MG63 (cell line): ENCODE measurements around the gene HERC6. TPM values are rescaled to one million over a fixed set of nuclear protein-coding genes. Genes with fewer than 3 reads are reported as not detected.
"Not testable (repeated sequence)": the region's sequence is repeated elsewhere in the genome, so short reads cannot be mapped to it uniquely, and the experiment has no call there.

Experiments
- DNase-seq: peaks from one replicate; pipeline ENCODE4 v3.0.0-alpha.2; 2020
- H3K27me3 ChIP-seq: fragments of 250-450 bp; sonication (Bioruptor Pico); 2 replicates; pipeline ENCODE4 v1.5.1; 2020; ENCODE audit warnings: mild to moderate bottlenecking, moderate library complexity
- H3K36me3 ChIP-seq: fragments of 250-450 bp; sonication (Bioruptor Pico); 2 replicates; pipeline ENCODE4 v1.5.1; 2020; ENCODE audit warnings: mild to moderate bottlenecking, moderate library complexity
- H3K4me3 ChIP-seq: fragments of 250-450 bp; sonication (Bioruptor Pico); 2 replicates; pipeline ENCODE4 v1.5.1; 2020; ENCODE audit warnings: mild to moderate bottlenecking, moderate library complexity
- H3K9me3 ChIP-seq: fragments of 250-450 bp; sonication (Bioruptor Pico); 2 replicates; pipeline ENCODE4 v1.5.1; 2020; ENCODE audit warnings: mild to moderate bottlenecking, moderate library complexity
- total RNA-seq: library from RNA; depleted of rRNA; stranded (reverse); fragments of >200 nt; shearing (Covaris generic); gene quantifications from 2 replicates; pipeline ENCODE4 v1.2.3, GENCODE V29; 2014; ENCODE audit warnings: low replicate concordance

HERC6 gene
- total RNA-seq, 1 experiment from 2014 or later: 5.8 TPM

DNA sequence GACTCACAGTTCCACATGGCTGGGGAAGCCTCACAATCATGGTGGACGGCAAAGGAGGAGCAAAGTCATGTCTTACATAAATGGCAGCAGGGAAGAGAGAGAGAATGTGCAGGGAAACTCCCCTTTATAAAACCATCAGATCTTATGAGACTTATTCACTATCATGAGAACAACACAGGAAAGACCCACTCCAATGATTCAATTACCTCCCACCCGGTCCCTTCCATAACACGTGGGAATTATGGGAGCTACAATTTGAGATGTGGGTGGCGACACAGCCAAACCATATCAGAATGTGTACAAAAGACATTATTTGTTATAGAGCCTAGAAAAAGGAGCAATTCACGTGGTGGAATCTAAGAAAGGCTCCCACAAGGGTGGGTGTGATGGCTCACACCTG, 10.8 kb upstream of the HERC6 start:
- DNase-seq: no peak
- H3K36me3 ChIP-seq: no peaks in the 10 kb centered on the region
- H3K27me3 ChIP-seq: no peaks in the 10 kb centered on the region
- no peaks in the 10 kb centered on the region for H3K9me3 ChIP-seq
- no peak overlapping the region for H3K4me3 ChIP-seq

DNA sequence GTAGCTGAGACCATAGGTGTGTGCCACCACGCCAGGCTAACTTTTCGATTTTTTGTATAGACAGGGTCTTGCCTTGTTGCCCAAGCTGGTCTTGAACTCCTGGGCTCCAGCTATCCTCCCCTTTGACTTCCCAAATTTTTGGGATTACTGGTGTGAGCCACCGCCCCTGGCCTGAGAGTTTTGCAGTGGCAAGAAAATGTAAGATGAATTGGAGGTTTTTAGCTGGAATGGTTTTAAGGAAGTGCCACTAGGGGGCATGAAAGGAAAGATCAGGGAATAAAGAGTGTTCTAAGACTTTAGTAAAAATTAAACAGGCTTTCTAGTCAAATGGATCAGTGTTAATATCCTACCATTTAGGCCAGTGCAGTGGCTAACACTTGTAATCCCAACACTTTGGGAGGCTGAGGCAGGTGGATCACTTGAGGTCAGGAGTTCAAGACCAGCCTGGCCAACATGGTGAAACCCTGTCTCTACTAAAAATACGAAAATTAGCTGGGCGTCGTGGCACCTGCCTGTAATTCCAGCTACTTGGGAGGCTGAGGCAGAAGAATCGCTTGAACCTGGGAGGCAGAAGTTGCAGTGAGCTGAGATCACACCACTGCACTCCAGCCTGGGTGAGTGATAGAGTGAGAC, 9.4 kb upstream of the HERC6 start:
- not testable (repeated sequence) for H3K9me3 ChIP-seq, H3K36me3 ChIP-seq, DNase-seq, H3K27me3 ChIP-seq, H3K4me3 ChIP-seq

DNA sequence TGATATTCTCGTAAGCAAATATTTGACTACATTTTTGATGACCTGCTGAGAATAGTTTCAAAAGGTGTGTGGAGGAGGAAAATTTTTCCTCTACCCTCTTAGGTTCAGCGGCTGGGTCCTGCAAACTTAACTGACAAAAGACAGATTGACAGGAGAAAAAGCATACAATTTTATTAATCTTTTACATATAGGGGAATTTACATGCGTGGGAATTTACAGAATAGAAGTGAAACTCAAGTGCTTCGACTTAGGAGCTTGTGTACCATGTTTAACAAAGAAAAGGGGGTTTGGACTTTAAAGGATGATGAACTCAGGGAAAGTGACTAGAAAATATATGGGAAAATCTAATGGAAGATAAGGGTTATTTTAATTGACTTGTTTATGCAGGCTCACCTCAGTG, 2.5 kb downstream of the HERC6 start:
- no peak for DNase-seq
- no peaks in the 10 kb centered on the region for H3K9me3 ChIP-seq
- H3K27me3 ChIP-seq: no peaks in the 10 kb centered on the region
- H3K4me3 ChIP-seq: no peak overlapping the region
- no peaks in the 10 kb centered on the region for H3K36me3 ChIP-seq

- H3K9me3 ChIP-seq: no peaks in the 10 kb centered on the region
- DNase-seq: no peak
- H3K27me3 ChIP-seq: no peaks in the 10 kb centered on the region
- no peak overlapping the region for H3K4me3 ChIP-seq
- no peaks in the 10 kb centered on the region for H3K36me3 ChIP-seq
Measured at GRCh38 chr4:88382621-88383020, 4.0 kb downstream of the HERC6 start.

GRCh38 chr4:88390128-88390527, 11.5 kb downstream of the HERC6 start:
- no peaks in the 10 kb centered on the region for H3K36me3 ChIP-seq
- no peaks in the 10 kb centered on the region for H3K9me3 ChIP-seq
- H3K4me3 ChIP-seq: no peak overlapping the region
- no peak for DNase-seq
- H3K27me3 ChIP-seq: no peaks in the 10 kb centered on the region

DNA sequence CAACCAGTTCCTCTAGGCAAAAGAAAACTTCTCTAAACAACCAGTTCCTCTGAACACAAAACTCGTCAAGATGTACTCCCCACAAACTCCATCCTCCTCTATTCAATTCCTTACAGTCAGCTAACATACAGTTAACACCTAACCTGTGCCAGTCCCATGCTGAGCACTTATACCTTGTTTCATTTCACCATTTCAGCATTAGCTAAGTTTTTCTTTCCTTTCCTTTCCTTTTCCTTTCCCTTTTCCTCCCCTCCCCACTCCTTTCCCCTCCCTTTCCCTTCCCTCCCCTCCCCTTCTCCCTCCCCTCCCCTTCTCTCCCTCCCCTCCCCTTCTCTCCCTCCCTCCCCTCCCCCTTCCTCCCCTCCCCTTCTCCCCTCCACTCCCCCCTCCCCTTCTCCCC, 13.1 kb downstream of the HERC6 start:
- Histone ChIP-seq H3K27me3 (no peaks in the 10 kb centered on the region), H3K36me3 (no peaks in the 10 kb centered on the region), H3K9me3 (no peaks in the 10 kb centered on the region), H3K4me3 (no peak overlapping the region)
- DNase-seq: no peak

DNA sequence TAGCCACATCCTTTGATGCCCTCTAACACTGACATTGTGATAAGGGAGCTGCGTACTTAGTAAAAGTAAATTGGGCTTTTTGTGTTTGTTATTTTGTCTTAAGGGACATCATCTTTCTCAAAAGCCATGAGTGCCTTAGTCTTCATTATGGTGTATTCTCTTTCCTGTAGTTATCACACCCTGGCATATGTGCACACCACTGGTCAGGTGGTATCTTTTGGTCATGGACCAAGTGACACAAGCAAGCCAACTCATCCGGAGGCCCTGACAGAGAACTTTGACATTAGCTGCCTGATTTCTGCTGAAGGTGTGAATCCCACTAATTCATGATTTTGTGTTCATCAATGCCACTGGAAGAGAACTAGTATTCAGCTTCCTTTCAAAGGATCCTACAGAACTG, 18.0 kb downstream of the HERC6 start:
- Histone ChIP-seq H3K4me3 (no peak overlapping the region), H3K36me3 (no peaks in the 10 kb centered on the region), H3K9me3 (no peaks in the 10 kb centered on the region), H3K27me3 (no peaks in the 10 kb centered on the region)
- DNase-seq: no peak

DNA sequence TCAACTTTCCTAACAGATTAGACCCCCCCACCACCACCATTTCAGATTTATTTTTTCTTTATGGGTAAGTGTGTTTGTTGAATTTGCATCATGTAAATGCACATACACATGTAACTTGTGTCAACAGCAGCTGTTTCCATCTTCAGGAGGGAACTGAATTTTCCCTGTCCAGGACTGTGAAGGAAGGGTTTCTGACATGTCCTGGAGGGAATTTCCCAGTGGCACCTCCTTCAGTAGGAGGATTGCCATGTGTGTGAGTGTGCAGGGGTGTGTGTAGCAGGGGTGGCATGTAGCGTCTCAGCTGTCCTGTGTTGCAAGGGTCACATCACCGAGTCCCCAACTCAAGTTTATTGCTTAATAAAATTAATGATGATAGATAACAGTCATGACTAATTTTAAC, 19.7 kb downstream of the HERC6 start:
- Histone ChIP-seq H3K27me3 (no peaks in the 10 kb centered on the region), H3K4me3 (no peak overlapping the region), H3K36me3 (no peaks in the 10 kb centered on the region), H3K9me3 (no peaks in the 10 kb centered on the region)
- no peak for DNase-seq

DNA sequence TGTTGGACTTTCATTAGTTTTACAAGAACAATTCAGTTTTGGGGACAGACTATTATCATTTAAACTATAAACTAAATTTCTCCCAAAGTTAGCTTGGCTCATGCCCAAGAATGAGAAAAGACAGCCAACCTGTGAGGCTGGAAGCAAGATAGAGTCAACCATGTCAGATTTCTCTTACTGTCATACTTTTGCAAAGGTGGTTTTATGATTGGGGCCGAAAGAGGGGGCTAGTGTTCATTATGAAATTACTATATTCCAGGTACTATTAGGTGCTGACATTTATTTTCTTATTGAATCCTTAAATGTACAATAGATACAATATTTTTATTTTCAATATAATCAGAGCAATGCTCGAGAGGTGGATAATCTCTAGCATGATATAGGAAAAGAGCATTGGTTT, 30.6 kb downstream of the HERC6 start:
- Histone ChIP-seq H3K36me3 (no peaks in the 10 kb centered on the region), H3K27me3 (no peaks in the 10 kb centered on the region), H3K4me3 (no peak overlapping the region), H3K9me3 (no peaks in the 10 kb centered on the region)
- DNase-seq: no peak

DNA sequence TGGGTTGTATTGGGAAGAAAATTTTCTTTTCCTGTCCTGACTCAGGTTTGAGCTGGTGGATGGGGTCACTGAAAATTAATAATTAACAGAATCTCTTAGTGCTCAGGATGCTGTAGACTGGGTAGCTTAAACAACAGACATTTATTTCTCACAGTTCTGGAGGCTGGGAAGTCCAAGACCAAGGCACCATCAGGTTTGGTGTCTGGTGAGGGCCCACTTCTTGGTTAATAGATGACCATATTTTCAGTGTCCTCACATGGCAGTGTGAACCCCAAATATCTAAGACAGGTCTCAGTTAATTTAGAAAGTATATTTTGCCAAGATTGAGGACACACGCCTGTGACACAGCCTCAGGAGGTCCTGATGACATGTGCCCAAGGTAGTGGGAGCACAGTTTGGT, 31.1 kb downstream of the HERC6 start:
- H3K9me3 ChIP-seq: no peaks in the 10 kb centered on the region
- no peaks in the 10 kb centered on the region for H3K27me3 ChIP-seq
- no peaks in the 10 kb centered on the region for H3K36me3 ChIP-seq
- no peak for DNase-seq
- H3K4me3 ChIP-seq: no peak overlapping the region

DNA sequence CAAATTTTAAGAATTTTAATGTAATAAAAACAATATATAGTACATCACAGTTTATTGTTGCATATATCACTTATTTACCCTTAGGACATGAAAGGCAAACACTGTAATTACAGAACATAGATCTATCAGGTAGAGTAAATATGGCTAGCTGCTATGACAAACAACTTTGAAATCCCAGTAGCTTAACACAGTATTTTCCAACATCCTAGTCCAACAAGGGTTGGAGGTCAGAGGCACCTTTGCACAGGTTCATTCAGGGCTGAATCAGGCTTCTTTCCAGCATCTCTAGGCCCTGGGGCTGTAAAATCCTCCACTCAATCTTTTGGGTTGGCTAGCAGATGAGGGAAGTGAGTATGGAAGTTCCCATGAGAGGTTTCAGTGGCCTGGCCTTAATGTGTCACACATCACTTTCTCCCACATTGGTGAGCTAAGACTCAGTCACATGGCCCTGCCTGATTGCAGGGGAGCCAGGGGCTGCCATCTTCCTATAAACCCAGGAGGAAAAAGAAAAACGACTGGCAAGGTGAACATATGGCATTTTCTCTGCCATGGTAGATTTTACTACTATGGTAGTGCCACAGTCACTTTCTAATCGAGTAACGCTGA, 32.9 kb downstream of the HERC6 start:
- DNase-seq: no peak
- H3K27me3 ChIP-seq: no peaks in the 10 kb centered on the region
- no peak overlapping the region for H3K4me3 ChIP-seq
- H3K36me3 ChIP-seq: no peaks in the 10 kb centered on the region
- H3K9me3 ChIP-seq: no peaks in the 10 kb centered on the region

GRCh38 chr4:88413801-88414200, 35.1 kb downstream of the HERC6 start:
- H3K36me3 ChIP-seq: no peaks in the 10 kb centered on the region
- H3K27me3 ChIP-seq: no peaks in the 10 kb centered on the region

GRCh38 chr4:88414755-88415154, 36.1 kb downstream of the HERC6 start:
- H3K9me3 ChIP-seq: no peaks in the 10 kb centered on the region
- H3K27me3 ChIP-seq: no peaks in the 10 kb centered on the region
- H3K36me3 ChIP-seq: no peaks in the 10 kb centered on the region
- no peak overlapping the region for H3K4me3 ChIP-seq
- no peak for DNase-seq

More at GRCh38 chr4:88413801-88414200, 35.1 kb downstream of the HERC6 start:
- H3K9me3 ChIP-seq: no peaks in the 10 kb centered on the region
- no peak overlapping the region for H3K4me3 ChIP-seq
- DNase-seq: no peak

- no peak for DNase-seq
- no peak overlapping the region for H3K4me3 ChIP-seq
- H3K36me3 ChIP-seq: no peaks in the 10 kb centered on the region
- H3K27me3 ChIP-seq: no peaks in the 10 kb centered on the region
- no peaks in the 10 kb centered on the region for H3K9me3 ChIP-seq
Measured at GRCh38 chr4:88415982-88416381, 37.3 kb downstream of the HERC6 start.

DNA sequence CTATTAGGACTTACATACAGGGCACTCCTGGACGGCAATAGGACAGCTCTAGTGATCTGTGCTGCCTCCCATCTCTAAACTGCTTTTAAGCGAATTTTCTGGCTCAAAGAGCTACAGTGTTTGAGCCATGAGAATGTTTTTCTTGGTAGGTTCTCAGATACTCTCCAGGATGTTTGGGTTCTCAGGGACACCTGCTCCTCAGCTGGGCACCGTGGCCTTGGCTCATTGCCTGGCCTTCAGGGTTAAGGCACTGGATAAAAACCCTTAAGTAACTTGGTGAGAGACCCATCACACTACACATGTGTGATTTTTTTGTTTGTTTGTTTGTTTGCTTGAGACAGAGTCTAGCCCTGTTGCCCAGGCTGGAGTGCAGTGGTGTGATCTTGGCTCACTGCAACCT, 39.8 kb downstream of the HERC6 start:
- H3K4me3 ChIP-seq: no peak overlapping the region
- no peak for DNase-seq
- no peaks in the 10 kb centered on the region for H3K36me3 ChIP-seq
- no peaks in the 10 kb centered on the region for H3K9me3 ChIP-seq
- no peaks in the 10 kb centered on the region for H3K27me3 ChIP-seq

GRCh38 chr4:88419874-88420273, 41.2 kb downstream of the HERC6 start:
- Histone ChIP-seq H3K4me3 (no peak overlapping the region), H3K36me3 (no peaks in the 10 kb centered on the region), H3K9me3 (no peaks in the 10 kb centered on the region), H3K27me3 (no peaks in the 10 kb centered on the region)
- DNase-seq: no peak

DNA sequence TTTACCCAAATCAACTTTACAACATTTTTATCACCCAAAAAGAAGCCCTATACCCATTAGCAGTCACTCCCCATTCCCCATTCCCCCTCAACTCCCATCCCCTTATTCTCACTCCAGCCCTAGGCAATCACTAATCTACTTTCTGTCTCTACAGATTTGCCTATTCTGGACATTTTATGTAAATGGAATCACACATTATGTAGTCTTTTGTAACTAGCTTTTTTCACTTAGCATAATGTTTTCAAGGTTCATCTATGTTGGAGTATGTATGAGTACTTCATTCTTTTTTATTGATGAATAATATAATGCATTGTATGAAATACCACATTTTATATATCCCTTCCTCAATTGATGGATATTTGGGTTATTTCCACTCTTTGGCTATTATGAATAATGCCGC, 42.2 kb downstream of the HERC6 start:
- H3K4me3 ChIP-seq: no peak overlapping the region
- no peaks in the 10 kb centered on the region for H3K27me3 ChIP-seq
- H3K9me3 ChIP-seq: no peaks in the 10 kb centered on the region
- no peak for DNase-seq
- no peaks in the 10 kb centered on the region for H3K36me3 ChIP-seq

- Histone ChIP-seq H3K27me3 (no peaks in the 10 kb centered on the region), H3K9me3 (no peaks in the 10 kb centered on the region), H3K36me3 (no peaks in the 10 kb centered on the region), H3K4me3 (no peak overlapping the region)
- no peak for DNase-seq
Measured at GRCh38 chr4:88422403-88422802, 43.8 kb downstream of the HERC6 start.
